GM20000 (cell line): ENCODE measurements around the gene DEAF1.

Experiments used
- DNase-seq: peaks from one replicate; pipeline ENCODE4 v3.0.0; 2012; ENCODE audit warnings: low spot score
- CTCF ChIP-seq: IDR thresholded peaks from 2 replicates; pipeline ENCODE4 v1.5.1; 2012; ENCODE audit warnings: mild to moderate bottlenecking, control low read depth; ENCODE audit errors: extremely low read depth, missing control alignments

Gene DEAF1

GRCh38 chr11:607020-607780 is 87.8 kb downstream of the DEAF1 start:
- TF ChIP-seq CTCF, result no peak
- DNase-seq, result no peak

GRCh38 chr11:606245-606644 is 88.8 kb downstream of the DEAF1 start:
- no peak for DNase-seq

GRCh38 chr11:605286-606129 is 89.5 kb downstream of the DEAF1 start:
- no peak for DNase-seq
- TF ChIP-seq CTCF, result no peak

More at GRCh38 chr11:606245-606644, 88.8 kb downstream of the DEAF1 start:
- TF ChIP-seq CTCF, result no peak

- TF ChIP-seq CTCF, result no peak
- DNase-seq, result no peak
These were observed 91.9 kb downstream of the DEAF1 start for GRCh38 chr11:603154-603553.

GRCh38 chr11:601573-602245 is 93.3 kb downstream of the DEAF1 start:
- no peak for DNase-seq
- no peak for TF ChIP-seq CTCF

GRCh38 chr11:598005-598680 is 96.9 kb downstream of the DEAF1 start:
- DNase-seq, result no peak
- TF ChIP-seq CTCF, result no peak
